Stimulated activated CD4-positive, alpha-beta T cell treated with anti-CD3 and anti-CD28 coated beads, Interleukin-4, amount 100 ng/mL, for 48 hours (primary cell): ENCODE results near the gene RASD2.
"Not testable (repeated sequence)": the region's sequence is repeated elsewhere in the genome, so short reads cannot be mapped to it uniquely, and the experiment has no call there.

Experiments
- DNase-seq, 2 donors: peaks; one replicate each; pipeline ENCODE4 v3.0.0-alpha.2; 2020; ENCODE audit warnings: low read depth in 2 of 2

The RASD2 gene, protein sequence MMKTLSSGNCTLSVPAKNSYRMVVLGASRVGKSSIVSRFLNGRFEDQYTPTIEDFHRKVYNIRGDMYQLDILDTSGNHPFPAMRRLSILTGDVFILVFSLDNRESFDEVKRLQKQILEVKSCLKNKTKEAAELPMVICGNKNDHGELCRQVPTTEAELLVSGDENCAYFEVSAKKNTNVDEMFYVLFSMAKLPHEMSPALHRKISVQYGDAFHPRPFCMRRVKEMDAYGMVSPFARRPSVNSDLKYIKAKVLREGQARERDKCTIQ

DNA sequence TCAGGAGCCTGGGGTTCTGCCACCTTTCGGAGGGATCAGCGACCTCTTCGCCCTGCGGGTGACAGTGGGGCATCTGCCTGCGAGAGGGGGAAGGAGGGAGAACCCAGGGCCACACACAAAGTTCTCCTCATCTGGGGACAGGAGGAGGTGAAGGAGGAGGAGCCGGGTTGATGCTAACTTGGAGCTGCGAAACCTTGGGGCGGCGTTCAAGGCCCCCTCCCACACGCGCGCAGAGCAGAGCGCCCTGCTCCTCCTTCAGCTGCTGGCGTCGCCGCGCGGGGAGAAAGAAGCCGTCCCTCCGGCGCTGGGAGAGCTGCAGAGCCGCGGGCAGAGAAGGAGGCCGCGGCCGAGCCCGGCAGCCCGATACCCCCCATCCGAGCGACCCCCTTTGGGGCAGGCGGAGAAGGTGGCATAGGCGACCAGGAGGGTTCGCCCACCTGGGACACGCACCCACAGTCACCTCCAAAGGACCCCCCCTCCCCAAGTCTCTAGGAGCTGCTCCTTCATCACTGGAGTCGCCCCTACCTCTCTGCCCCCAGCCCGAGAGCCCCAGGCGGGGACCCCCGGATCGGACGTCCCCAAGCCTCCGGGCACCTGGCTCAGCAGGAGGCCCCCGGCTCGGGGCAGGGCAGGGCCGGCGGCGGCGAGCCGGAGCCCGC lies at the start of gene RASD2:
Gene RASD2, plus strand, starts transcription at position 237 of the 659 bp plus-strand sequence. CDS start 5,979 bp downstream, outside the sequence.
- peak; percentile 21 to 34 for DNase-seq

DNA sequence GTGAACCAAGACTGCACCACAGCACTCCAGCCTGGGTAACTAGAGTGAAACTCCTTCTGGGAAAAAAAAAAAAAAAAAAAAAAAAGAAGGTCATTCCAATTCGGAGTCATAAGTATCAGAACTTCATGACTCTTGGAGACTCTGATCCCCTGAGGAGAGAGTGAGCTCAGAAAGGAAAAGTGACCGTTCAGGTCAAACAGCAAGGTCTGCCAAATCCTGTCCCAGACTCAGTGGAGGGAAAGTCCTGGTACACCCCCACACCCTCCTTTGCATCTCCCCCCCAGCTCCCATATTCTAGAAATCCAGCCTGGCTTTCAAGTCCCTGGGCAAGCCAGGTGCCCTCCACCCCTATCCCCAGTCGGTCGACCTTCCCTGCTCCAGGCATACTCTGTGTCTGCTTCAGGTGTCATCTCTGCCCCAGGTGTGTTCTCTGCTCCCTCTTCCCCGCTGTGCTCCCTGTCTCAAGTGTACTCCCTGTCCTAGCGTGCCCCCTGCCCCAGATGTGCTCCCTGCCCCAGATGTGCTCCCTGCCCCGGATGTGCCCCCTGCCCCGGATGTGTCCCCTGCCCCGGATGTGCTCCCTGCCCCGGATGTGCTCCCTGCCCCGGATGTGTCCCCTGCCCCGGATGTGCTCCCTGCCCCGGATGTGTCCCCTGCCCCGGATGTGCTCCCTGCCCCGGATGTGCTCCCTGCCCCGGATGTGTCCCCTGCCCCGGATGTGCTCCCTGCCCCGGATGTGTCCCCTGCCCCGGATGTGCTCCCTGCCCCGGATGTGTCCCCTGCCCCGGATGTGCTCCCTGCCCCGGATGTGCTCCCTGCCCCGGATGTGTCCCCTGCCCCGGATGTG lies 49.3 kb upstream of the RASD2 start:
- DNase-seq = not testable (repeated sequence)

DNA sequence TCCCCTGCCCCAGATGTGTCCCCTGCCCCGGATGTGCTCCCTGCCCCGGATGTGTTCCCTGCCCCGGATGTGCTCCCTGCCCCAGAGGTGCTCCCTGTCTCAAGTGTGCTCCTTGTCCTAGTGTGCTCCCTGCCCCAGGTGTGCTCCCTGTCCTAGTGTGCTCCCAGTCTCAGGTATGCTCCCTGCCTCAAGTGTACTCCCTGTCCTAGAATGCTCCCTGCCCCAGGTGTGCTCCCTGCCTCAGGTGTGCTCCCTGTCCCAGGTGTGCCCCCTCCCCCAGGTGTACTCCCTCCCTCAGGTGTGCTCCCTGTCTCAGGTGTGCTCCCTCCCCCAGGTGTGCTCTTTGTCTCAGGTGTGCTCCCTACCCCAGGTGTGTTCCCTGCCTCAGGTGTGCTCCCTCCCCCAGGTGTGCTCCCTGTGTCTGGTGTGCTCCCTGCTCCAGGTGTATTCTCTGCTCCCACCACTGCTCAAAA lies 48.7 kb upstream of the RASD2 start:
- no peak for DNase-seq

DNA sequence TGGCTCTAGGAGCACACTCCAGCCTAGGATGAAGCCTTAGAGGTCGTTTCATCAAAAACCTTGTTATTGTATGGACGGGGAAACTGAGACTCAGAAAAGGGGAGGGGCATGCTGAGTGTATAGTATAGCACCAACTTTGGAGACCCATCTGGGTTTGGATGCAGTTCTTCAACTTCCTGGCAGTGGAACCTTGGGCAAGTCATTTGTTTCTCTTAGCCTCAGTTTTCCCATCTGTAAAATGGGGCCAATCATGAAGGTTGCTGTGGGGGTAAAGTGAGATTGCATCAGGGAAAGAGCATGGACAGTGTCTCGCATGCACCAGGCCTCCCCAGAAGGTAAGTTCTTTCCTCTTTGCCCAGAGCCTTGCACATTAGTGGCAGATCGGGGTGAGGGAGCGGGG lies 47.6 kb upstream of the RASD2 start:
- DNase-seq = no peak

DNA sequence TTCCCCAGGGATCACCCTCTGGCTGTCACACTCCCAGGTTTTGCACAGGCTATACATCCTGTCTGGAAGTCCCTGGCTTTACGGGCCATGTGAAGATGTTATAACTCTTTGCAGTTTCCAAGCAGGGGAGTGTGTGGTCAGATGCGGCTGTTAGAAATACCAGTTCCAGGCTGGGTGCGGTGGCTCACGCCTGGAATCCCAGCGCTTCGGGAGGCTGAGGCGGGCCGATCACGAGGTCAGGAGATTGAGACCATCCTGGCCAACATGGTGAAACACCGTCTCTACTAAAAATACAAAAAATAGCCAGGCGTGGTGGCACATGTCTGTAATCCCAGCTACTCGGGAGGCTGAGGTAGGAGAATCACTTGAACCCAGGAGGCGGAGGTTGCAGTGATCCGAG lies 44.9 kb upstream of the RASD2 start:
- not testable (repeated sequence) for DNase-seq

DNA sequence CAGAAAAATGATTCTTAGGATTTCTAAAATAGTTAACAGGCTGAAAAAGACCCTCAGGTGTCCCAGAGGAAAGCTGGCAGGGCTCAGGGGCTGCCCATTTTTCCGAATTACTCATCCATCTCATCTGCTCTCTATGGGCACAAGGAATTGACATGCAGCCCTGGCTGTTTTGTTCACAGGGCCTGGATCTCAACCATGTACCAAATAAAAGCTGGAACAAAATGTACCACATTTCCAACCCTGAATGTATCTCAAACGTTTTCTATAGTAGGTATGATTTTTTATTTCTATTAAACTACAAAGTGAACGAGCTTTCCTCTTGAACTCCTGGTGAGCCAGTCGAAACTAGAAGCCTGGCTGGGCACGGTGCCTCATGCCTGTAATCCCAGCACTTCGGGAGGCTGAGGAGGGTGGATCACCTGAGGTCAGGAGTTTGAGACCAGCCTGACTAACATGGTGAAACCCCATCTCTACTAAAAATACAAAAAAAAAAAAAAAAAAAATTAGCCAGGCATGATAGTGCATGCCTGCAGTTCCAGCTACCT lies 43.8 kb upstream of the RASD2 start:
- no peak for DNase-seq

DNA sequence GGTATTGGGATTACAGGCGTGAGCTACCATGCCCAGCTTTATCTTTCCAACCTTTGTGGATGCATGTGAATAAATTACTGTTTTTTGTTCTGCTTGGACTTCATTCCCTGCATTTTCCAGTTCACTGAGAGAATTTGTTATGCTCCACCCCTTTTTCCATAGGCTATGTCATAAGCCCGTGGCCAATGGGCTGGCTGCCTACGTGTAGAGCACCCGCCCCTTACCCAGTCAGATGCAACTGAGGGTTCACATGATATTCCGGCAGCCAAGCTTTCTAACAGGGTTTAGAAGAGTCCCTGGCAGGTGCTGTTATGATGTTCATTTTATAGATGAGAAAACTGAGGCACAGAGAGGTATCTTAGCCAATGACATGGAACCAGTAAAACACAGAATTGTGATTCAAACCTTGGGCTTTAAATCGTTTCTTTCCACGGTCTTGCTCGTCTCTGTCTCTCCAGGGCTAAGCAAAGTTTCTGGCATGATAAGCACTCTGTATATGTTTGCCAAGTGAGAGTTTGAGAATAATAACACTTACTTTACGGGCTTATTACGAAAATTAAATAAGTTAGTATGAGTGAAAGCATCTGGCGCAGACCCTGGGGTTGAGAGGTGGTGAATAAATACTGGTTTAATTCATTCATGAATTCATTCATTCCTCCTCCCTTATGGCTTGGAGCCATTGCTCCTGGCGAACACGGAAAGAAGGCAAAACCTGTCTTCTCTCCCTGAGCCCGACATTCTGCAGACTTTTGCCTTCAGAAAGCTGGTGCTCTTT lies 42.4 kb upstream of the RASD2 start:
- DNase-seq = no peak

DNA sequence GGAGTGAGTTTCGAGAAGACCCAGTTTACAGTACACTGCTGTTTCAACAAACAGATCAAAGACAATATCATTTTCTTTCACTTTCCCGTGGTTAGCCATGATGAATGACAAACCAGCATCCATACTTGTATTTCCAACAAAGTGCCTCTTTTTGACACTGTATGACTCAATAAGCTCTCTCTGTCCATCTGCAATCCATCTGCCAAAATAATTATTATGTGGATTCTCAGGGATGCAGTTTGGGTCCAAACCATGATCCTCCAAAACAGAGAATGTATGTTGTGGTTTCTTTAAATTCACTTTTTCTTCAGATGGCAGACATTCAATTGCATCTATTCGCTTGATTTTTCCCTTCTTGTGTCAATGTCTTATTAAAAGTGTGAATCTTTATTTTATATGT lies 37.8 kb upstream of the RASD2 start:
- no peak for DNase-seq

DNA sequence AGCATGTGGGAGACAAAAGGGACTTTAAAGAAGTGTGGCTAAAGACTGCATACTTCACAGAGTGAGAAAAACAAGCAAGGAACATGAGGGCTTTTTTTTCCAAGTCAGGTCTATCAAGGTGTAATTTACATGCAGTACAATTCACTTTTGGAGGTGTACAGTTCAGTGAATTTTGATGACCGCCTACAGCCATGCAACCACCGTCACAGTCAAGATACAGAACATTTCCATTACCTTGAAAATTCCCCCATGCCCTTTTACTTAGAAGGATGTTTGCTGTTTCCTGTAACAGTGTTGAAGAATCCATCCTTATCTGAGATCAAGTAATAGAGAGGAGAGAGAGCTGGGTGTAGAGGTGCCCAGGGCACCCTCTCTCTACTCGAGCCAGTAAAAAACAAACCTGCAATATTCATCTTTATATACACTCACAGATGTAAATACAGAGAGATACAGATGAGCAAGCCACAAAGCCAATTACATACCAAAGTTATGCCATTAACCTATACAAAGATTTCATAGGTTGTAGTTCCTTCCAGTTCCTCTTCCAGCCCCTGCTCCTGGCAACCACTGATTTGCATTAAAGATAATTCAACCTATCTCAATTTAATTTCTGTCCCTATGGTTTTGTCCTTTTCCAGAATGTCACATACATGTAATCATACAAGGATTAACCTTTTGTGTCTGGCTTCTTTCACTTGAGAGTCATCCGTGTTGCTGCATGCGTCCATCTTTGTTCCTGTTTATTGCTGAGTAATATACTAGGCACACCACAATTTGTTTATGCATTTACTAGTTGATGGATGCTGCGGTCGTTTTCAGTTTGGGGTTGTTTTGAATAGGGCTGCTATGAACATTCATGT lies 35.0 kb upstream of the RASD2 start:
- DNase-seq = no peak

DNA sequence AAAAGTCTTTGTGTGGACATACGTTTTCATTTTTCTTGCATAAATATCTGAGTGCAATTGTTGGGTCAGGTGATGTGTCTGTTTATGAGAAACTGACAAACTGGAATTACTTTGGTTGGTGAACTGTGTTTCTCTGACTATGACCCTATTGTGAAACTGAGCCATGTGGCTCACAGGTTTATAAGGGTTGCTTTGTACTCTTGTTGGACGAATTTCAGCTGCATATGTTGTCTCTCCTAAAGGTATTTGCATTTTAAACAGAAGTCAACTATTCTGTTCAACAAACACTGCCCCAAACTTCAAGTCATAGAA lies 34.4 kb upstream of the RASD2 start:
- DNase-seq = no peak

DNA sequence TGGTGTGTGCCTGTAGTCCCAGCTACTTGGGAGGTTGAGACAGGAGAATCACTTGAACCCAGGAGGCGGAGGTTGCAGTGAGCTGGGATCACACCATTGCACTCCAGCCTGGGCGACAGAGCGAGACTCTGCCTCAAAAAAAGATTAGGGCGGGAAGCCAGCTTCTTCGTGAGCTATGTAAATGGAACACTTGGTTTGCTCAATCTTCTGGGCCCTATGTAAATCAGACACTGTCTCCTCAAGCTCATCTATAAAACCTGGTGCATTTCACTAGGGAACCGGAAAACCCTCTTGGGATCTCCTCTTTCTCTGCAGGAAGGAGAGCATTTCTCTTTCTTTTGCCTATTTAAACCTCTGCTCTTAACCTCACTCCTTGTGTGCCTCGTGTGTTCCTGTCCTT lies 32.8 kb upstream of the RASD2 start:
- not testable (repeated sequence) for DNase-seq

DNA sequence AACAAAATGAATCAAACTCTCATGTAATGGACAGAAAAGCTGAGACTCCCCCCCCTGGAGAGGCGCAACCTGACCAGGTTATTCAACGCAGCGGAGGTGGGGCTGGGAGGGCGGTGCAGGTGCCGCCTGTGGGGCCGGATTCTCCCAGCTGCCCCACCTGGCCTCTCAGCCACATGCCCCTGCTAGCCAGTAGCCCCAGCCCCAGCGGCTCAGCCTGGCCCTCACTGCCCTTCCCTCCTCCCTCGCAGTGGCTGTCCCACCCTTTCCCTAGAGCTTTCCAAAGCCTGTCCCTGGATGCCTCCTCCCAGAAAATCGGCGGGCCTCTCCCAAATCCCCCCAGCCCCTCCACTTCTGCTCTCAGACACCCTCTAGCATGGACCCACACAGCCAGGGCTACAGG lies 31.2 kb upstream of the RASD2 start:
- no peak for DNase-seq

DNA sequence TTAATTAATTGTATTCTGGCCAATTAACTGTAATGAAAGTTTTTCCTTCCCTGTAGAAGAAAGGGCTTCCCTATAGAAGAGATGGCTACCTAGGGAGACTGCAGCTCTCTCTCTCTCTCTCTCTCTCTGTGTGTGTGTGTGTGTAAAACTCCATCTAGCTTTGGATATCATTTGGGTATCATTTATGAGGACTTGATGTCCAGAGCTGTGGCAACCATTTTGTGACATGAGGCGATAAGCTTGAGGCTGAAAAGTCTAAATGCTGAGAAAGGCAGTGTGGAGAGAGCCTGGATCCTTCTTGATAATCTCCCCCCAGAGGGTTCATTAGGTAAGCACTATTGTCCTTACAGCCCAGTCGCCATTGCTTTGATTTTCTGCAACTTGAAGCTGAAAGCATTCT lies 30.7 kb upstream of the RASD2 start:
- DNase-seq = no peak

DNA sequence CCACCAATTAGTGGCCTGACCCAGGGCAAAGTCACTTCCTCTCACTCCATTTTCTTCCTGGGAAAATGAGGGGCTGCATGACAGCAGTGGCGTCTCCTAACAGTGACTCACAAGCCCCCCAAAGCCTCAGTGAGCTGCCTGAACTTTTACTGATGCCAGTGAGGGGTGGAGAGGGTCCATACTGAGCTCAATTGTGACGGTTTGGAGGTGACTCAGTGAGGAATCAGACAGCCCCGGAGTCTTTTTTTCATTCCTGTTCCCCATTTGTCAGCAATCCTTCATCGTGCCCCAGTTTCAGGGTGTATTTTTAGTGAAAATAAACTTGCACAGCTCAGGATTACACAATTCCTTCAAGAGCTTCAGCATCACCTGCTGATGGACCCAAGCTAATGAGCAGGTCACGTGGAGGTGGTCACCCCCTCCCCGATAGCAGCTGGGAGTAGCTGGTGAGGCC lies 30.1 kb upstream of the RASD2 start:
- DNase-seq = no peak

DNA sequence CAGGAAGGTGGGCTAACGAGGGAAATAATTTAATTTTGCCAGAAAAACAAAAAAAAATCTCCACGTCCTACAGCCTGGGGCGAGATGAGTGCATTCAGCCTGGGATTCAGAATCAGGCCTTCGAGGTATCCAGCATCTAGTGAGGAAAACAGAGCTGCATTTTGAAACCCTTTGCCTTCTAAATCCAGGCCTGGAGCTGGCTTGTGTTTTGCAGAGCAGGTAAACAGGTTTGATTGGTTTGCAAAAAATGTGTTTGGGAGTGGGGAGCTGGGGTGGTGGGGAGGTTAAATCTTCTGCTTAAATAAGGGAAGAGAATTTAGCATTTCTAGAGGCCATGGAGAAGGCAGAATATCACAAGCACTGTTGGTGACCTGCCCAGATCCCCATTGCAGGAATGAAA lies 29.7 kb upstream of the RASD2 start:
- no peak for DNase-seq

DNA sequence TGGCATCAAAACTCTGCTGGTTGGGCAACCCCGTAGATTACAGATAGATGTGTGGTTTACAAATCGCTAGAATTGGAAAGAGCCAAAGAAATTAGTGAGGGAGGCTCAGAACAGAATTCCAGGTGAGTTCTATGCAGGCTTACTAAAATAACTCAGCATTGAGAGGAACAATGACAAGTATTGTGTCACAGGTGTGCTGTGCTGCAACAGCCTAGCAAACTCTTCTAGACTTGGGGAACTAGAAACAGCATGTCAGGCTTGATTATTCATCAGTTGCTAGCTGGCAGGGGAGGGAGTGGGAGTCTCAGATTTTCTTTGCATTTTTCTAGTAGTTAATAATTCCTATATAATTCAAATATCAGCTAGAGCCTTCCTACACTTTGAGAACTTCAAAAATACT lies 26.3 kb upstream of the RASD2 start:
- DNase-seq = no peak

DNA sequence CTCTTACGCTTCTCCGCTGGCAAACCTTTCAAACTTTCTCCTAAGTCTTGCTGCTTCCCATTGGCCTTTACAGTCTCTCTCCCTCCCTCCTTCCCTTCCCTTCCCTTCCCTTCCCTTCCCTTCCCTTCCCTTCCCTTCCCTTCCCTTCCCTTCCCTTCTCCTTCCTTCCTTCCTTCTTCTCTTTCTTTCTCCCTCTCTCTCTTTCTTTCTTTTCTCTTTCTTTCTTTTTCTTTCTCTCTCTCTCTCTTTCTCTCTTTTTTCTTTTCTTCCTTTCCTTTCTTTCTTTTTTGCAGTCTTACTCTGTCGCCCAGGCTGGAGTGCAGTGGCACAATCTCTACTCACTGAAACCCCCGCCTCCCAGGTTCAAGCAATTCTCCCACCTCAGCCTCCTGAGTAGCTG lies 24.7 kb upstream of the RASD2 start:
- DNase-seq = not testable (repeated sequence)

DNA sequence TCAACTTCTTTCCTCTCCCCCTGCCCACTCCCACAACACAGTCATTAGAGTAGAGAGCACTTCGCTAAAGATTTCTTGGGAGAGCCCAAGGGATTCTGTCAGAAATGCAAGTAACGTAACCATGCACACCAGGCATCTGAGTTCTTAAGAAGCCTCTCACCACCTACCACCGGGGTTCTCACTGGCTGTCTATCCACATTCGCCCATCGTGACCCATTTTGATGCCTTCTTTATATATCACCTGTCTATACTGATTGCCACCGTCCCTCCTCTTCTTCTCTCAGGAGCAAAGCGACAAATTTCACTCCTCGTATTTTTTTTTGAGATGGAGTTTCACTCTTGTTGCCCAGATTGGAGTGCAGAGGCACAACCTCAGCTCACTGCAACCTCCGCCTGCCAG lies 23.9 kb upstream of the RASD2 start:
- no peak for DNase-seq

DNA sequence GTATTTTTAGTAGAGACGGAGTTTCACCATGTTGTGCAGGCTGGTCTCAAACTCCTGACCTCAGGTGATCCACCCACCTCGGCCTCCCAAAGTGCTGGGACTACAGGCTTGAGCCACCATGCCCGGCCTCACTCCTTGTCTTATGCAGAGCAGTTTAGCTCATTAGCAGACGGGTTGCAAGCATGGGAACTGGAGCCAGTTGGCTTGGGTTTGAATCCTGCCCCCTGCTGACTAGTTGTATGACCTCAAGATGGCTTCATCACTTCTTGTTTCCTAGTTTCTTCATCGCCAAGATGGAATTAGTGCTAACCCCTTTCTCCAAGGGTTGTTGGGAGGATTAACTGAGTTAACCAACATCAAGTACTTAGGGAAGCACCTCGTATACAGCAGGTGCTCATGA lies 23.4 kb upstream of the RASD2 start:
- DNase-seq = no peak

DNA sequence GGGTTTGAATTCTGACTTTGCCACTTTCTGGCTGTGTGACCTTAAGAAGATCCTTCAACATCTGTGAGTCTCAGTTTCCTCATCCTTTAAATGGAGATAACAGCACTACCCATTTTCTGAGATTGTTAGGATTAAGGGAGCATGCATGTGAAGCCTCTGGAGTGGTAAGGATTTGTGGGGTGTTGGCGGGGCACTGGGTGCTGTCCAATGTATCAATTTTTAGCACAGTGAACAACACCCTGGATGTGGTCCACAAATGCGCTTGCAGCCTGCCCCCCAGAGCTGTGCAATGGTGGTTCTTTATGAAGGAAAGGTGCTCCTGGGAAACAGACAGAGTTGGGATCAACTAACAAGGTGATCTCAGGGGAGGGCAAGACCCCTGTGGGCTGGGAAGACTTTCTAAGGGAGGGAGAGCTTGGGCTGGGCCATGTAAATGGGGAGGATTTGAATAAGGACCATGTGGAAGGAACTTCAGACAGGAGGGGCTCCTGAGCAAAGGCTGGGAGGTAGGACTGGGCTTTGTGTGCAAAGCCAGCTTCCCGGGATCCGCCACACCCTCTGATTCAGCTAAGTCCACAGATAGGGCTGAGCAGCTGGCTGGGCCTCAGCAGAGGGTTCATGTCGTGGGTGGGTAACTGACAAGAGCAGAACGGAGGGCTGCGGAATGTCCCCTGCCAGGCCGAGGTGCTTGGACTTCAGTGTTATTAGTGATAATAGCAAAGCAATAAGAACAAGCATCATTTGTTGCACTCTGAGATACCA lies 22.7 kb upstream of the RASD2 start:
- no peak for DNase-seq
